ENCODE measurements around the gene EXOC3L1.

- TF ChIP-seq POLR2A (IDR thresholded peaks at IDR 0.05) = no peak
- TF ChIP-seq, protein P1, sequence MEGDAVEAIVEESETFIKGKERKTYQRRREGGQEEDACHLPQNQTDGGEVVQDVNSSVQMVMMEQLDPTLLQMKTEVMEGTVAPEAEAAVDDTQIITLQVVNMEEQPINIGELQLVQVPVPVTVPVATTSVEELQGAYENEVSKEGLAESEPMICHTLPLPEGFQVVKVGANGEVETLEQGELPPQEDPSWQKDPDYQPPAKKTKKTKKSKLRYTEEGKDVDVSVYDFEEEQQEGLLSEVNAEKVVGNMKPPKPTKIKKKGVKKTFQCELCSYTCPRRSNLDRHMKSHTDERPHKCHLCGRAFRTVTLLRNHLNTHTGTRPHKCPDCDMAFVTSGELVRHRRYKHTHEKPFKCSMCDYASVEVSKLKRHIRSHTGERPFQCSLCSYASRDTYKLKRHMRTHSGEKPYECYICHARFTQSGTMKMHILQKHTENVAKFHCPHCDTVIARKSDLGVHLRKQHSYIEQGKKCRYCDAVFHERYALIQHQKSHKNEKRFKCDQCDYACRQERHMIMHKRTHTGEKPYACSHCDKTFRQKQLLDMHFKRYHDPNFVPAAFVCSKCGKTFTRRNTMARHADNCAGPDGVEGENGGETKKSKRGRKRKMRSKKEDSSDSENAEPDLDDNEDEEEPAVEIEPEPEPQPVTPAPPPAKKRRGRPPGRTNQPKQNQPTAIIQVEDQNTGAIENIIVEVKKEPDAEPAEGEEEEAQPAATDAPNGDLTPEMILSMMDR (IDR thresholded peaks at IDR 0.05 in 4 of 5, conservative IDR thresholded peaks at IDR 0.05 in 1 of 5) = no peak
Measured at GRCh38 chr16:67206129-67206837, 16.3 kb upstream of the EXOC3L1 start.

Measured in gastrocnemius medialis (tissue), 4 donors.